ENCODE measurements around the gene TP53INP2. TPM values are rescaled to one million over a fixed set of nuclear protein-coding genes. Genes with fewer than 3 reads are reported as not detected.

Gene TP53INP2
- total RNA-seq, 2 experiments from 2014 or later: 1.9 TPM

Other genes with a start within 250 kb of the TP53INP2 start
- 10 to 100 TPM; 81.9 to 92.9 TPM for gene DYNLRB1, start 187.9 kb upstream of the TP53INP2 start, total RNA-seq
- gene MAP1LC3A, start 145.6 kb upstream of the TP53INP2 start, total RNA-seq: 1 to 10 TPM; 1.6 to 1.7 TPM
- 10 to 100 TPM; 18.8 to 18.9 TPM for gene PIGU, start 27.3 kb upstream of the TP53INP2 start, total RNA-seq
- gene NCOA6, start 121.3 kb downstream of the TP53INP2 start, total RNA-seq: 10 to 100 TPM; 13.9 to 14.1 TPM
- 10 to 100 TPM; 14.8 to 15.0 TPM for gene GGT7, start 168.5 kb downstream of the TP53INP2 start, total RNA-seq
- gene ACSS2, start 172.3 kb downstream of the TP53INP2 start, total RNA-seq: 10 to 100 TPM; 71.3 to 73.6 TPM

Data from activated naive CD4-positive, alpha-beta T cell treated with anti-CD3 and anti-CD28 coated beads for 36 hours (primary cell).